H1 (cell line): ENCODE measurements around the gene PAX5. TPM values are rescaled to one million over a fixed set of nuclear protein-coding genes. Genes with fewer than 3 reads are reported as not detected.

Experiments
- CHD1 ChIP-seq: IDR thresholded peaks from 2 replicates; pipeline ENCODE4 v1.6.1; 2012; ENCODE audit warnings: low read depth, low read length, improper control_type of control experiment
- PHF8 ChIP-seq: fragments of 200-600 bp; sonication (generic); conservative IDR thresholded peaks from 2 replicates; pipeline ENCODE4 v1.7.1; 2012; ENCODE audit warnings: low read depth, mild to moderate bottlenecking, inconsistent platforms, low read length, moderate library complexity
- RNF2 ChIP-seq: fragments of 200-900, 300-1000 bp; sonication (generic); IDR thresholded peaks from 2 replicates; pipeline ENCODE4 v1.7.1; 2016; ENCODE audit warnings: borderline replicate concordance, low read depth, mild to moderate bottlenecking, antibody characterized with exemption, low read length; ENCODE audit not compliant: poor library complexity, severe bottlenecking; ENCODE audit errors: missing control alignments
- SIRT6 ChIP-seq: IDR thresholded peaks from one replicate; pipeline ENCODE4 v1.7.1; 2012; ENCODE audit warnings: low read length, inconsistent platforms
- polyA plus RNA-seq, 7 experiments: library from polyadenylated mRNA; depleted of rRNA in 3 of 7; stranded (reverse) in 5 of 7; unstranded in 2 of 7; fragments of >200 nt in 5 of 7; fragments of 200-250 nt in 2 of 7; gene quantifications; 1 replicate in 5 of 7; 2 replicates in 1 of 7; 4 replicates in 1 of 7; pipeline versions ENCODE4 v1.2.1 to v1.2.3, GENCODE V29; 2011 to 2013; ENCODE audit warnings: missing spikeins in 2 of 7, mixed read lengths in 2 of 7
- total RNA-seq: library from RNA; stranded (reverse); fragmentation: NEBNext Ultra II Directional; extraction: Animal tissue kit (Norgen Biotek cat#: 25700); gene quantifications from 2 replicates; pipeline ENCODE4 v1.2.1, GENCODE V29; 2021

PAX5 gene
- total and polyA plus RNA-seq, 2 of the 8 experiments (the other 6 are each of a cell fraction or from before 2014, with no cell fraction given), result 0.29 to 0.43 TPM

DNA sequence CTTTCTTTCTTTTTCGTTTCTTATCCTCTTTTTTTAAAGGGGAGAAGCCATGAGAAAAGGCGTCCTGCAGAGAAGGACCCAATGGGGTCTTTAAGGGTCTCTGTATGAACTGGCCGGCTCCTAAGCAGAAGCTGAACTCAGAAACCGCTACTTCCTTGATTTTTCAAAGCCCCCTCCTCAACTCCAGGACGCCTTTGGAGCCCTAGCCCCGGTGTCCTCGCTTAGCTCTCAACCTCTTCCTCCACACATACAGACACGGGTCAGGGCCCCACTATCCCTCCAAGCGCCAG, 8.3 kb downstream of the PAX5 start (continued):
- TF ChIP-seq RNF2, result peak; percentile 43
- no peak for TF ChIP-seq SIRT6
- TF ChIP-seq CHD1, result no peak
- TF ChIP-seq PHF8, result no peak
